Loucy (cell line): ENCODE results near the gene CUL1.

Source experiments
- H2AFZ ChIP-seq: fragments of 200-600 bp; sonication (generic); 2 replicates; pipeline ENCODE4 v1.6.0; 2016; ENCODE audit warnings: antibody characterized with exemption, mild to moderate bottlenecking, low read length, moderate library complexity
- H3F3A ChIP-seq: fragments of 200-600 bp; 2 replicates; pipeline ENCODE4 v1.6.0; 2016; ENCODE audit warnings: antibody characterized with exemption, low read depth, mild to moderate bottlenecking
- H3K27me3 ChIP-seq: fragments of 200-600 bp; sonication (generic); 2 replicates; pipeline ENCODE4 v1.6.1; 2014; ENCODE audit warnings: low read length, mild to moderate bottlenecking; ENCODE audit not compliant: insufficient read depth, poor library complexity, severe bottlenecking
- H3K36me3 ChIP-seq: fragments of 200-600 bp; sonication (generic); 2 replicates; pipeline ENCODE4 v1.6.1; 2016; ENCODE audit warnings: low read length; ENCODE audit not compliant: insufficient read depth
- H3K4me1 ChIP-seq: fragments of 200-600 bp; sonication (generic); 2 replicates; pipeline ENCODE4 v1.5.1; 2014; ENCODE audit warnings: low read length, mild to moderate bottlenecking; ENCODE audit not compliant: insufficient read depth, poor library complexity, severe bottlenecking
- H3K4me2 ChIP-seq: fragments of 200-600 bp; sonication (generic); 2 replicates; pipeline ENCODE4 v1.6.0; 2014; ENCODE audit warnings: antibody characterized with exemption, low read length, low read depth, mild to moderate bottlenecking; ENCODE audit not compliant: poor library complexity, severe bottlenecking
- H3K4me3 ChIP-seq: fragments of 200-600 bp; sonication (generic); 2 replicates; pipeline ENCODE4 v1.5.1; 2014; ENCODE audit warnings: low read length, mild to moderate bottlenecking, mixed read lengths; ENCODE audit not compliant: poor library complexity, severe bottlenecking
- H3K79me2 ChIP-seq: fragments of 200-600 bp; sonication (generic); 2 replicates; pipeline ENCODE4 v1.6.1; 2014; ENCODE audit warnings: low read length; ENCODE audit not compliant: insufficient read depth
- H3K9ac ChIP-seq: fragments of 200-600 bp; sonication (generic); 2 replicates; pipeline ENCODE4 v1.6.0; 2014; ENCODE audit warnings: mild to moderate bottlenecking, low read depth, low read length, moderate library complexity; ENCODE audit not compliant: poor library complexity, severe bottlenecking
- H3K9me2 ChIP-seq: fragments of 200-600 bp; sonication (generic); replicated peaks from 2 replicates; pipeline ENCODE4 v1.6.1; 2016; ENCODE audit warnings: low read depth, low read length, mixed read lengths
- H3K9me3 ChIP-seq: fragments of 200-600 bp; sonication (generic); 2 replicates; pipeline ENCODE4 v1.6.1; 2014; ENCODE audit warnings: mild to moderate bottlenecking, antibody characterized with exemption, low read length, low read depth; ENCODE audit not compliant: insufficient read depth
- H4K20me1 ChIP-seq: fragments of 200-600 bp; sonication (generic); 2 replicates; pipeline ENCODE4 v1.6.0; 2014; ENCODE audit warnings: antibody characterized with exemption, low read length, mild to moderate bottlenecking; ENCODE audit not compliant: insufficient read depth, poor library complexity, severe bottlenecking
- EZH2phosphoT487 ChIP-seq: fragments of 200-600 bp; IDR thresholded peaks from 2 replicates; pipeline ENCODE4 v1.6.1; 2018; ENCODE audit warnings: antibody characterized with exemption, mild to moderate bottlenecking, moderate library complexity, borderline replicate concordance
- TF ChIP-seq, protein P1 (sequence below): fragments of 200-600 bp; sonication (generic); conservative IDR thresholded peaks from 2 replicates; pipeline ENCODE4 v1.5.1; 2014; ENCODE audit warnings: mild to moderate bottlenecking, antibody characterized with exemption, low read length

The CUL1 gene

DNA sequence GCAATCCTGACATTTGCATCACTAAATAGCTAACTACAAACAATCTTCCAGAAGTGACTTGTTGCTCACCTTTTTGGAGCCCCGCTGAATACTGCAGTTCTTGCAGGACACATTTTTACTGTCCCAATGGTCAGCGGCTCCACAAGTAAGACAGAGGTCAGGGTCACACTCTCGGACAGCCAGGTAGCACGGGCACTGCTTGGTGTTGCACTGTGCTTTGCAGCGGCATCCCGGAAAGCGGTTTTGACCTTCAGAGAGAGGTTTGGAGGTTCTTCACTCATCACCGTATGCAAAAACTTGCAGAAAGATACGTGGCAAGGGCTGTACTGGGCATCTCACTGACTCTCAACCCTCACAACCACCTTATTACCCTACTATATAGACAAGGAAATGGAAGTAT, 115.2 kb downstream of the CUL1 start:
- Histone ChIP-seq H4K20me1 (no peaks in the 10 kb centered on the region), H3F3A (no peaks in the 10 kb centered on the region), H2AFZ (no peak overlapping the region), H3K9me3 (no peaks in the 10 kb centered on the region), H3K4me3 (no peak overlapping the region), H3K79me2 (no peaks in the 10 kb centered on the region), H3K9me2 (no peaks in the 10 kb centered on the region), H3K27me3 (no peaks in the 10 kb centered on the region), H3K4me1 (peaks cover 6% of the 10 kb centered on the region), H3K36me3 (no peaks in the 10 kb centered on the region), H3K4me2 (no peak overlapping the region), H3K9ac (no peak overlapping the region)
- TF ChIP-seq, protein P1, sequence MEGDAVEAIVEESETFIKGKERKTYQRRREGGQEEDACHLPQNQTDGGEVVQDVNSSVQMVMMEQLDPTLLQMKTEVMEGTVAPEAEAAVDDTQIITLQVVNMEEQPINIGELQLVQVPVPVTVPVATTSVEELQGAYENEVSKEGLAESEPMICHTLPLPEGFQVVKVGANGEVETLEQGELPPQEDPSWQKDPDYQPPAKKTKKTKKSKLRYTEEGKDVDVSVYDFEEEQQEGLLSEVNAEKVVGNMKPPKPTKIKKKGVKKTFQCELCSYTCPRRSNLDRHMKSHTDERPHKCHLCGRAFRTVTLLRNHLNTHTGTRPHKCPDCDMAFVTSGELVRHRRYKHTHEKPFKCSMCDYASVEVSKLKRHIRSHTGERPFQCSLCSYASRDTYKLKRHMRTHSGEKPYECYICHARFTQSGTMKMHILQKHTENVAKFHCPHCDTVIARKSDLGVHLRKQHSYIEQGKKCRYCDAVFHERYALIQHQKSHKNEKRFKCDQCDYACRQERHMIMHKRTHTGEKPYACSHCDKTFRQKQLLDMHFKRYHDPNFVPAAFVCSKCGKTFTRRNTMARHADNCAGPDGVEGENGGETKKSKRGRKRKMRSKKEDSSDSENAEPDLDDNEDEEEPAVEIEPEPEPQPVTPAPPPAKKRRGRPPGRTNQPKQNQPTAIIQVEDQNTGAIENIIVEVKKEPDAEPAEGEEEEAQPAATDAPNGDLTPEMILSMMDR, result no peak
- no peak for TF ChIP-seq EZH2phosphoT487

DNA sequence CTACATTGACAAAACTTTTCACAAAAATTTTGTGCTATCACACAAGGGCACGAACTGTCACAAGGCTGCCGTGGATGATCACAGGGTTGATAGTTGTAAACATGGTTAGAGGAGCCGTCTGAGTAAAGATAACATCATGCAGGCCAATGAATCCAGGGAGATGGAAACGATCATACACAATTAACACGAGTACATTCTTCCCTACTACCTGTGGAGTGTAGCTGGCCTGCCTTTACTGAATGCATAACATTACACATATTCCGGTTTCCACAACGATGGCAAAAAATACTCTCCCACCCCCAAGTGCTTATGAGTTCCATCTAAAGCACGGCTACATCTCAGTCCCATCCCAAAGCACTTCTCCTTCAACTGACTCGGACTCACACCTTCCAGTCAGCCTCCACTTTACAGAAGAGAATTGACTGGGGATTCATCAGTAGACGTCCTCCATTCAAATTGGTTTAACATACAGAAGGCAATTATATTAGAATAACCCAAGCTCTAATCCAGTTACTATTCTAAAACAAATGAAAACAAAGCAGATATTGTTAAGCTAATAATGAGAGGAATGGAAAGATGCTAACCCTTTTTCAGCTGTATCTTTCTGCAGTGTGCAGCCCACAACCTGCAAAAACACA, 116.3 kb downstream of the CUL1 start:
- H3K36me3 ChIP-seq, result no peaks in the 10 kb centered on the region
- no peaks in the 10 kb centered on the region for H3F3A ChIP-seq
- no peak overlapping the region for H3K9ac ChIP-seq
- H2AFZ ChIP-seq, result no peak overlapping the region
- no peaks in the 10 kb centered on the region for H3K9me2 ChIP-seq
- H3K27me3 ChIP-seq, result no peaks in the 10 kb centered on the region
- H3K4me2 ChIP-seq, result no peak overlapping the region
- TF ChIP-seq, protein P1, result no peak
- no peak for TF ChIP-seq EZH2phosphoT487
- peaks cover 6% of the 10 kb centered on the region for H3K4me1 ChIP-seq
- H3K79me2 ChIP-seq, result no peaks in the 10 kb centered on the region
- H3K9me3 ChIP-seq, result no peaks in the 10 kb centered on the region
- H3K4me3 ChIP-seq, result no peak overlapping the region
- H4K20me1 ChIP-seq, result no peaks in the 10 kb centered on the region

DNA sequence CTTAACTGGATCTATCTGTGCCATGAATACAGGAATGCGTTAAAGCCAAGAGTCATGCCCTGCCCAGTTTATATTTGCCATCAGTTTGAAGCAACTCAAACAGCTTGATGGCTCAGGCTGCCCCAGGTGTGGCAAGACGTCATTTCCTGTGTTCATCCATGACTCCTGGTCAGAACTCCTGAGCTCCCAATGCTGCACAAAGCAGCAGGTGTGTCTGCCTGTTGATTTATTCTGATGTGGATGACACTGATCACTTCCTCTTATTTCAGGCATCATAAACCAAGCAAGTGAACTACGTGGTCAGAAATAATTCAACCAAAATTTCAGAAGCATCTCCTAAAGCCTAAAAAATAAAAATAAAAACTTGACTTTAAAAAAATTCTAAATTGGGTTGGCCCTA, 116.9 kb downstream of the CUL1 start:
- no peaks in the 10 kb centered on the region for H3F3A ChIP-seq
- no peaks in the 10 kb centered on the region for H3K27me3 ChIP-seq
- no peak overlapping the region for H3K4me3 ChIP-seq
- H3K79me2 ChIP-seq, result no peaks in the 10 kb centered on the region
- H3K4me2 ChIP-seq, result no peak overlapping the region
- H3K9me2 ChIP-seq, result no peaks in the 10 kb centered on the region
- no peak for TF ChIP-seq EZH2phosphoT487
- TF ChIP-seq, protein P1, result no peak
- no peak overlapping the region for H3K9ac ChIP-seq
- no peaks in the 10 kb centered on the region for H3K36me3 ChIP-seq
- no peaks in the 10 kb centered on the region for H4K20me1 ChIP-seq
- peaks cover 6% of the 10 kb centered on the region for H3K4me1 ChIP-seq
- no peaks in the 10 kb centered on the region for H3K9me3 ChIP-seq
- H2AFZ ChIP-seq, result no peak overlapping the region
